IPS DF 6.9 (cell line): Measurements from ENCODE around the gene GRID1.
"Not testable (repeated sequence)": the region's sequence is repeated elsewhere in the genome, so short reads cannot be mapped to it uniquely, and the experiment has no call there.

ENCODE experiments used
- DNase-seq: peaks from one replicate; pipeline ENCODE4 v3.0.0-alpha.2; 2013; ENCODE audit warnings: low read depth, low spot score
- H3K27ac ChIP-seq: one replicate; pipeline ENCODE4 v1.5.1; 2013; ENCODE audit warnings: low read length, control low read depth
- H3K27me3 ChIP-seq: 2 replicates; pipeline ENCODE4 v1.6.1; 2013; ENCODE audit warnings: mild to moderate bottlenecking, low read length; ENCODE audit not compliant: control insufficient read depth, insufficient read depth
- H3K36me3 ChIP-seq: 2 replicates; pipeline ENCODE4 v1.6.1; 2013; ENCODE audit warnings: low read length; ENCODE audit not compliant: control insufficient read depth, insufficient read depth
- H3K4me1 ChIP-seq: 2 replicates; pipeline ENCODE4 v1.6.1; 2013; ENCODE audit warnings: low read length; ENCODE audit not compliant: control insufficient read depth, insufficient read depth
- H3K4me3 ChIP-seq: 2 replicates; pipeline ENCODE4 v1.5.1; 2013; ENCODE audit warnings: mild to moderate bottlenecking, low read length
- H3K9me3 ChIP-seq: 2 replicates; pipeline ENCODE4 v1.6.1; 2013; ENCODE audit warnings: low read length, inconsistent platforms; ENCODE audit not compliant: control insufficient read depth, insufficient read depth
- WGBS: extraction: QIAGEN DNeasy Blood & Tissue Kit; methylation state at CpG from one replicate; pipeline ENCODE4 v1.1.7; 2013; ENCODE audit warnings: mixed read lengths, missing lambda C conversion rate; ENCODE audit not compliant: insufficient read length, insufficient coverage; 5-methylcytosine and 5-hydroxymethylcytosine counted together

GRID1 gene

GRCh38 chr10:86109421-86109820 lies 257.2 kb downstream of the GRID1 start:
- DNase-seq, result no peak
- H3K36me3 ChIP-seq, result no peaks in the 10 kb centered on the region
- WGBS, result no CpG with 5 or more reads among the region's 1 CpG
- H3K27ac ChIP-seq, result no peak overlapping the region
- no peak overlapping the region for H3K4me3 ChIP-seq
- H3K4me1 ChIP-seq, result no peaks in the 10 kb centered on the region
- no peaks in the 10 kb centered on the region for H3K9me3 ChIP-seq
- no peaks in the 10 kb centered on the region for H3K27me3 ChIP-seq

- Histone ChIP-seq H3K9me3 (no peaks in the 10 kb centered on the region), H3K4me3 (no peak overlapping the region), H3K4me1 (no peaks in the 10 kb centered on the region), H3K27ac (no peak overlapping the region), H3K27me3 (no peaks in the 10 kb centered on the region), H3K36me3 (no peaks in the 10 kb centered on the region)
- DNase-seq, result no peak
- WGBS, result 100% methylated on average over 2 of the region's 7 CpGs
These were observed 257.9 kb downstream of the GRID1 start for GRCh38 chr10:86108696-86109095.

GRCh38 chr10:86107611-86108310 lies 258.8 kb downstream of the GRID1 start:
- H3K36me3 ChIP-seq, DNase-seq, H3K27ac ChIP-seq, H3K4me1 ChIP-seq, H3K9me3 ChIP-seq, H3K27me3 ChIP-seq, H3K4me3 ChIP-seq: not testable (repeated sequence)
- WGBS, result no CpG with 5 or more reads among the region's 16 CpGs

GRCh38 chr10:86107131-86107530 lies 259.5 kb downstream of the GRID1 start:
- no peak overlapping the region for H3K4me3 ChIP-seq
- no peaks in the 10 kb centered on the region for H3K4me1 ChIP-seq
- H3K27me3 ChIP-seq, result no peaks in the 10 kb centered on the region
- no peaks in the 10 kb centered on the region for H3K36me3 ChIP-seq
- H3K9me3 ChIP-seq, result no peaks in the 10 kb centered on the region
- H3K27ac ChIP-seq, result no peak overlapping the region
- WGBS, result no CpG with 5 or more reads among the region's 6 CpGs
- no peak for DNase-seq

GRCh38 chr10:86106616-86107015 lies 260.0 kb downstream of the GRID1 start:
- no peak overlapping the region for H3K27ac ChIP-seq
- DNase-seq, result no peak
- H3K4me3 ChIP-seq, result no peak overlapping the region
- no peaks in the 10 kb centered on the region for H3K27me3 ChIP-seq
- H3K4me1 ChIP-seq, result no peaks in the 10 kb centered on the region
- H3K36me3 ChIP-seq, result no peaks in the 10 kb centered on the region
- no peaks in the 10 kb centered on the region for H3K9me3 ChIP-seq
- WGBS, result no CpG with 5 or more reads among the region's 8 CpGs

GRCh38 chr10:86105640-86106039 lies 261.0 kb downstream of the GRID1 start:
- WGBS, result no CpG with 5 or more reads among the region's 4 CpGs
- Histone ChIP-seq H3K27me3 (no peaks in the 10 kb centered on the region), H3K9me3 (no peaks in the 10 kb centered on the region), H3K27ac (no peak overlapping the region), H3K4me1 (peaks cover under 1% of the 10 kb centered on the region; the same call in 1 of the 2 replicates), H3K4me3 (no peak overlapping the region), H3K36me3 (no peaks in the 10 kb centered on the region)
- DNase-seq, result no peak

GRCh38 chr10:86105181-86105580 lies 261.4 kb downstream of the GRID1 start:
- H3K27me3 ChIP-seq, result no peaks in the 10 kb centered on the region
- no CpG with 5 or more reads among the region's 4 CpGs for WGBS

GRCh38 chr10:86104611-86105145 lies 261.9 kb downstream of the GRID1 start:
- no CpG with 5 or more reads among the region's 7 CpGs for WGBS
- Histone ChIP-seq H3K4me1 (peaks cover 1% of the 10 kb centered on the region; the same call in 1 of the 2 replicates), H3K27ac (no peak overlapping the region), H3K9me3 (no peaks in the 10 kb centered on the region), H3K4me3 (no peak overlapping the region), H3K36me3 (no peaks in the 10 kb centered on the region), H3K27me3 (no peaks in the 10 kb centered on the region)
- DNase-seq, result no peak

More at GRCh38 chr10:86105181-86105580, 261.4 kb downstream of the GRID1 start:
- Histone ChIP-seq H3K9me3 (no peaks in the 10 kb centered on the region), H3K4me3 (no peak overlapping the region), H3K4me1 (peaks cover 1% of the 10 kb centered on the region; the same call in 1 of the 2 replicates), H3K36me3 (no peaks in the 10 kb centered on the region), H3K27ac (no peak overlapping the region)
- no peak for DNase-seq

- H3K4me1 ChIP-seq, result peaks cover 1% of the 10 kb centered on the region; the same call in 1 of the 2 replicates
- H3K36me3 ChIP-seq, result no peaks in the 10 kb centered on the region
- H3K9me3 ChIP-seq, result no peaks in the 10 kb centered on the region
- DNase-seq, result no peak
- no peak overlapping the region for H3K4me3 ChIP-seq
- WGBS, result no CpG with 5 or more reads among the region's 5 CpGs
- H3K27ac ChIP-seq, result no peak overlapping the region
- H3K27me3 ChIP-seq, result no peaks in the 10 kb centered on the region
These were observed 262.4 kb downstream of the GRID1 start for GRCh38 chr10:86104156-86104555.

GRCh38 chr10:86103391-86104101 lies 263.0 kb downstream of the GRID1 start:
- no peak for DNase-seq
- H3K9me3 ChIP-seq, result no peaks in the 10 kb centered on the region
- no peaks in the 10 kb centered on the region for H3K36me3 ChIP-seq
- no CpG with 5 or more reads among the region's 8 CpGs for WGBS
- H3K27me3 ChIP-seq, result no peaks in the 10 kb centered on the region
- peaks cover 1% of the 10 kb centered on the region; the same call in 1 of the 2 replicates for H3K4me1 ChIP-seq
- H3K4me3 ChIP-seq, result no peak overlapping the region
- H3K27ac ChIP-seq, result no peak overlapping the region
